PFSK-1 (cell line): ENCODE data around the gene LIMA1.

Source experiments
- FOXP2 ChIP-seq: optimal IDR thresholded peaks from 2 replicates; pipeline ENCODE3; 2011; ENCODE audit warnings: borderline replicate concordance, control low read depth, inconsistent platforms; ENCODE audit not compliant: insufficient read depth; ENCODE audit errors: extremely low read length, extremely low read depth
- POLR2AphosphoS5 ChIP-seq: IDR thresholded peaks from 2 replicates; pipeline ENCODE4 v1.6.1; 2012; ENCODE audit warnings: low read depth, mild to moderate bottlenecking, control low read depth, low read length, moderate library complexity
- REST ChIP-seq, 2 experiments: IDR thresholded peaks; 2 replicates each; pipeline versions ENCODE4 v1.6.1 to v1.8.0; 2011 to 2012; ENCODE audit warnings: low read depth in 2 of 2, low read length in 2 of 2, control low read depth in 1 of 2, inconsistent platforms in 1 of 2, mild to moderate bottlenecking in 1 of 2, moderate library complexity in 1 of 2; ENCODE audit not compliant: insufficient read depth in 1 of 2
- SIN3A ChIP-seq: IDR thresholded peaks from 2 replicates; pipeline ENCODE4 v1.6.1; 2012; ENCODE audit warnings: mild to moderate bottlenecking, low read length, moderate library complexity, borderline replicate concordance; ENCODE audit not compliant: insufficient read depth
- TAF1 ChIP-seq: IDR thresholded peaks from 2 replicates; pipeline ENCODE4 v1.6.1; 2012; ENCODE audit warnings: low read length, control low read depth, borderline replicate concordance; ENCODE audit not compliant: insufficient read depth

- no peak for TF ChIP-seq SIN3A
- no peak for TF ChIP-seq POLR2AphosphoS5
- TF ChIP-seq REST (IDR thresholded peaks at IDR 0.05; ENCODE audit: insufficient read depth in 1 of 2, low read depth in 2 of 2, low read length in 2 of 2), result no peak
- TF ChIP-seq TAF1, result no peak
- TF ChIP-seq FOXP2, result no peak
Measured at GRCh38 chr12:50142993-50143392, 140.3 kb downstream of the LIMA1 start.
